22Rv1 (cell line): ENCODE measurements around the gene PIGH.

Experiments
- CTCF ChIP-seq: fragments of 450-650 bp; IDR thresholded peaks from 2 replicates; pipeline ENCODE4 v1.5.1; 2017; ENCODE audit warnings: mild to moderate bottlenecking
- ZFX ChIP-seq: fragments of 450-650 bp; IDR thresholded peaks from 2 replicates; pipeline ENCODE4 v1.6.1; 2017; ENCODE audit warnings: antibody characterized with exemption, borderline replicate concordance

GRCh38 chr14:67579636-67580035 is 20.4 kb downstream of the PIGH start:
- TF ChIP-seq CTCF, result no peak
- TF ChIP-seq ZFX, result no peak
